22Rv1 (cell line): ENCODE data around the gene COL28A1.

ENCODE experiments used
- CTCF ChIP-seq: fragments of 450-650 bp; IDR thresholded peaks from 2 replicates; pipeline ENCODE4 v1.5.1; 2017; ENCODE audit warnings: mild to moderate bottlenecking
- ZFX ChIP-seq: fragments of 450-650 bp; IDR thresholded peaks from 2 replicates; pipeline ENCODE4 v1.6.1; 2017; ENCODE audit warnings: antibody characterized with exemption, borderline replicate concordance

- TF ChIP-seq CTCF (no peak), ZFX (no peak)
These were observed 211.8 kb downstream of the COL28A1 start for GRCh38 chr7:7323921-7324320.
